GM10248 (cell line): ENCODE results near the gene TTC24.

Experiments
- CTCF ChIA-PET: fragments of 300-600 bp; sonication (Branson Sonifier 250); formaldehyde crosslinking; extraction: SDS; loops from one replicate; lab custom pipeline; 2021; ENCODE audit warnings: antibody characterized with exemption; lab: Yijun Ruan, JAX
- POLR2A ChIA-PET: fragments of 350-650 bp; sonication (Branson Sonifier 250); formaldehyde crosslinking; extraction: SDS; loops from one replicate; lab custom pipeline; 2020; ENCODE audit warnings: antibody characterized with exemption; lab: Yijun Ruan, JAX
- DNase-seq: peaks from one replicate; pipeline ENCODE4 v3.0.0; 2012; ENCODE audit errors: extremely low spot score
- CTCF ChIP-seq: IDR thresholded peaks from 2 replicates; pipeline ENCODE4 v1.5.1; 2012; ENCODE audit warnings: mild to moderate bottlenecking, low read depth; ENCODE audit errors: extremely low read depth, missing control alignments, control extremely low read depth

Gene TTC24

GRCh38 chr1:156592910-156593660 is 13.6 kb downstream of the TTC24 start:
- DNase-seq = no peak
- CTCF ChIA-PET = interaction anchor here (0.8 to 4.9 kb wide), 15 partner anchors 8 to 147 kb away, joined by 3 to 33 read pairs (median 5); partner anchors contain the start of gene GPATCH4
- no peak for TF ChIP-seq CTCF
- POLR2A ChIA-PET = interaction anchor here (1.0 to 1.3 kb wide), 2 partner anchors 31 to 136 kb away, joined by 3 to 4 read pairs; no protein-coding TSS in a partner anchor

DNA sequence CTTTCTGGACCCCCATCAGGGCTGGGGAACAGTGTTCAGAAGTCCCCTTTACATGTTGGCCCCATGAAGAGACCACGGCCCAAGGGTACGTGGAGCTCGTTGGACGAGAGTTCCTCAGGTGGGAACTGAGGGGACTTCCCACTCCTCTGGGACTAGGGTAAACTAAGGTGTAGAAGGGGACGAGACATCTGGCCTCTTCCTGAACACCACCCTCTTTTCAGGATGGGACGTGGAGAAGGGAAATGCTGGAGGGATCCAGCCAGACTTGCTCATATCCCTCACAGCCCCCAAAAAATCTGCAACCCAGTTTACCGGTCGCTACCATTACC is 14.1 kb downstream of the TTC24 start:
- DNase-seq = no peak
- ChIA-PET POLR2A (interaction anchor here (1.3 kb wide), 1 partner anchor 136 kb away, joined by 4 read pairs; no protein-coding TSS in a partner anchor), CTCF (interaction anchor here (0.8 to 4.9 kb wide), 13 partner anchors 8 to 147 kb away, joined by 3 to 33 read pairs (median 4); partner anchors contain the start of genes ISG20L2 and METTL25B)
- TF ChIP-seq CTCF = no peak

DNA sequence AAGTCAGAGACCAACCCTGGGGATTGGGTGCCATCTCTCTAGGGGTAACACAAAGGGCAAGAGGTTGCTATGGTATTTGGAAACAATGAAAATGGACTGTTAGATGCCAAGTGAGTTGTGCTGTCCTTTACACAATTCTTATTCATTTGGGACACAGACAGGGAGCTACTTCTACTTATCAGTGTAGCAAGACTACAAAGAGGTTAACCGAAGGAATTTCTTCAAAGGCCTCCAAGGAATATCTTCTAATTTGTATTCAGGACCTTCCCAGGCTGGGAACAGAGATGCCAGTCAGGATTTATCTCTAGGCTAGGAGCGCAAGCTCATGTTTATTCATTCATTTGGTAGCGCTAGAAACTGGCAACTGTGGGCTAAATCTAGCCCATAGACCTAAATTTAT is 14.7 kb downstream of the TTC24 start:
- TF ChIP-seq CTCF = no peak
- DNase-seq = no peak
- POLR2A ChIA-PET = interaction anchor here (1.3 kb wide), 1 partner anchor 137 kb away, joined by 4 read pairs; no protein-coding TSS in a partner anchor
- CTCF ChIA-PET = interaction anchor here (0.8 to 4.9 kb wide), 13 partner anchors 9 to 148 kb away, joined by 3 to 33 read pairs (median 4); partner anchors contain the start of genes ISG20L2 and METTL25B

- TF ChIP-seq CTCF = no peak
- ChIA-PET POLR2A (interaction anchor here (0.5 kb wide), 1 partner anchor 206 kb away, joined by 3 read pairs; no protein-coding TSS in a partner anchor), CTCF (interaction anchor here (1.1 to 2.6 kb wide), 7 partner anchors 8 to 149 kb away, joined by 3 to 6 read pairs (median 5); partner anchors contain the start of genes ISG20L2 and METTL25B)
- no peak for DNase-seq
Measured at GRCh38 chr1:156595016-156595415, 15.5 kb downstream of the TTC24 start.

GRCh38 chr1:156596426-156596825 is 16.9 kb downstream of the TTC24 start:
- TF ChIP-seq CTCF = no peak
- ChIA-PET CTCF (interaction anchor here (0.7 to 2.0 kb wide), 8 partner anchors 8 to 150 kb away, joined by 3 to 6 read pairs (median 4); no protein-coding TSS in a partner anchor), POLR2A (no interaction called here)
- DNase-seq = no peak

GRCh38 chr1:156598125-156598524 is 18.6 kb downstream of the TTC24 start:
- CTCF ChIA-PET = interaction anchor here (0.7 to 1.8 kb wide), 7 partner anchors 10 to 118 kb away, joined by 3 to 6 read pairs (median 4); no protein-coding TSS in a partner anchor
- DNase-seq = no peak
- POLR2A ChIA-PET = no interaction called here
- TF ChIP-seq CTCF = no peak
